Mesenchymal stem cell (in vitro differentiated cells and primary cell): Measurements from ENCODE around the gene FMN2.
A peak's percentile ranks its signal among the peaks of the same experiment; 100 is the strongest.

ENCODE experiments used
- DNase-seq: peaks from one replicate; pipeline ENCODE4 v3.0.0-alpha.2; 2013
- H2AFZ ChIP-seq: one replicate; pipeline ENCODE4 v1.6.1; 2013; ENCODE audit warnings: low read depth, mild to moderate bottlenecking, control low read depth, inconsistent platforms, low read length, moderate library complexity
- H2AK5ac ChIP-seq: 2 replicates; pipeline ENCODE4 v1.6.1; 2013; ENCODE audit warnings: low read length, moderate library complexity, mild to moderate bottlenecking, inconsistent platforms; ENCODE audit not compliant: severe bottlenecking
- H2BK120ac ChIP-seq: one replicate; pipeline ENCODE4 v1.6.1; 2013; ENCODE audit warnings: low read depth, mild to moderate bottlenecking, inconsistent platforms, low read length, moderate library complexity
- H2BK12ac ChIP-seq, 2 experiments: one replicate each; pipeline ENCODE4 v1.6.1; 2013; ENCODE audit warnings: inconsistent platforms in 2 of 2, low read length in 2 of 2, mild to moderate bottlenecking in 2 of 2, moderate library complexity in 2 of 2, control low read depth in 1 of 2
- H2BK15ac ChIP-seq: one replicate; pipeline ENCODE4 v1.6.1; 2013; ENCODE audit warnings: mild to moderate bottlenecking, low read depth, inconsistent platforms; ENCODE audit not compliant: poor library complexity, severe bottlenecking
- H2BK5ac ChIP-seq: 2 replicates; pipeline ENCODE4 v1.6.1; 2013; ENCODE audit warnings: low read depth, mild to moderate bottlenecking, low read length, control low read depth, inconsistent platforms; ENCODE audit not compliant: poor library complexity, severe bottlenecking
- H3K14ac ChIP-seq, 2 experiments: one replicate each; pipeline ENCODE4 v1.6.1; 2013; ENCODE audit warnings: inconsistent platforms in 2 of 2, low read length in 2 of 2, control low read depth in 1 of 2, mild to moderate bottlenecking in 1 of 2, moderate library complexity in 1 of 2
- H3K18ac ChIP-seq, 2 experiments: one replicate each; pipeline ENCODE4 v1.6.1; 2013; ENCODE audit warnings: inconsistent platforms in 2 of 2, low read length in 2 of 2, control low read depth in 1 of 2, low read depth in 1 of 2, mild to moderate bottlenecking in 1 of 2
- H3K23ac ChIP-seq, 2 experiments: one replicate each; pipeline ENCODE4 v1.6.1; 2013; ENCODE audit warnings: inconsistent platforms in 2 of 2, low read length in 2 of 2, mild to moderate bottlenecking in 2 of 2, moderate library complexity in 2 of 2, control low read depth in 1 of 2
- H3K27ac ChIP-seq: 2 replicates; pipeline ENCODE4 v1.5.1; 2013; ENCODE audit warnings: mild to moderate bottlenecking, moderate library complexity, low read length, control low read depth, inconsistent platforms; ENCODE audit not compliant: poor library complexity, severe bottlenecking
- H3K27me3 ChIP-seq, 2 experiments: 2 replicates each; pipeline versions ENCODE4 v1.6.1 to v1.7.0; 2013; ENCODE audit warnings: low read length in 2 of 2, mild to moderate bottlenecking in 2 of 2, moderate library complexity in 2 of 2, control low read depth in 1 of 2, inconsistent platforms in 1 of 2; ENCODE audit not compliant: control insufficient read depth in 1 of 2, insufficient read depth in 1 of 2
- H3K36me3 ChIP-seq, 2 experiments: 2 replicates each; pipeline versions ENCODE4 v1.6.1 to v1.7.0; 2013; ENCODE audit warnings: low read length in 2 of 2, control low read depth in 1 of 2, inconsistent platforms in 1 of 2, low read depth in 1 of 2, mild to moderate bottlenecking in 1 of 2; ENCODE audit not compliant: insufficient read depth in 2 of 2, control insufficient read depth in 1 of 2
- H3K4ac ChIP-seq, 2 experiments: one replicate each; pipeline ENCODE4 v1.6.1; 2013; ENCODE audit warnings: inconsistent platforms in 2 of 2, low read length in 2 of 2, mild to moderate bottlenecking in 2 of 2, moderate library complexity in 2 of 2, control low read depth in 1 of 2, low read depth in 1 of 2
- H3K4me1 ChIP-seq: 2 replicates; pipeline ENCODE4 v1.6.1; 2013; ENCODE audit warnings: low read depth, low read length, control low read depth; ENCODE audit not compliant: control insufficient read depth, insufficient read depth
- H3K4me2 ChIP-seq: 2 replicates; pipeline ENCODE4 v1.6.1; 2013; ENCODE audit warnings: low read length, mild to moderate bottlenecking, inconsistent platforms; ENCODE audit not compliant: poor library complexity, severe bottlenecking
- H3K4me3 ChIP-seq, 2 experiments: 2 replicates each; pipeline versions ENCODE4 v1.5.1 to v1.7.0; 2013; ENCODE audit warnings: low read length in 2 of 2, mild to moderate bottlenecking in 2 of 2, control low read depth in 1 of 2, low read depth in 1 of 2; ENCODE audit not compliant: insufficient read depth in 1 of 2
- H3K79me1 ChIP-seq: replicated peaks from 2 replicates; pipeline ENCODE4 v1.6.1; 2013; ENCODE audit warnings: mild to moderate bottlenecking, control low read depth, low read length, inconsistent platforms; ENCODE audit not compliant: poor library complexity, severe bottlenecking
- H3K9ac ChIP-seq: 2 replicates; pipeline ENCODE4 v1.7.0; 2013; ENCODE audit warnings: mild to moderate bottlenecking, low read length, moderate library complexity
- H3K9me3 ChIP-seq: 2 replicates; pipeline ENCODE4 v1.7.0; 2013; ENCODE audit warnings: mild to moderate bottlenecking, low read length; ENCODE audit not compliant: control insufficient read depth
- H4K8ac ChIP-seq: one replicate; pipeline ENCODE4 v1.6.1; 2013; ENCODE audit warnings: inconsistent platforms, mild to moderate bottlenecking, low read length, moderate library complexity
- H4K91ac ChIP-seq: one replicate; pipeline ENCODE4 v1.6.1; 2013; ENCODE audit warnings: mild to moderate bottlenecking, low read length, inconsistent platforms
- WGBS: methylation state at CpG from one replicate; pipeline ENCODE4 v1.1.7; 2013; ENCODE audit warnings: mixed read lengths; 5-methylcytosine and 5-hydroxymethylcytosine counted together

Gene FMN2

GRCh38 chr1:240217403-240217802 is 125.7 kb downstream of the FMN2 start:
- no peaks in the 10 kb centered on the region for H3K9me3 ChIP-seq
- H2AK5ac ChIP-seq = no peak overlapping the region
- H3K4me1 ChIP-seq = no peaks in the 10 kb centered on the region
- H3K14ac ChIP-seq = no peak overlapping the region
- peaks cover 3% of the 10 kb centered on the region for H3K79me1 ChIP-seq
- no peak overlapping the region for H2AFZ ChIP-seq
- H3K9ac ChIP-seq = no peak overlapping the region
- H3K27ac ChIP-seq = no peak overlapping the region
- H2BK15ac ChIP-seq = no peak overlapping the region
- no peak overlapping the region for H4K91ac ChIP-seq
- H3K4ac ChIP-seq = no peak overlapping the region
- H3K4me2 ChIP-seq = no peak overlapping the region
- no peak overlapping the region for H2BK12ac ChIP-seq
- DNase-seq = no peak
- H3K27me3 ChIP-seq = no peaks in the 10 kb centered on the region
- no peak overlapping the region for H4K8ac ChIP-seq
- H3K4me3 ChIP-seq = no peak overlapping the region
- H3K18ac ChIP-seq = no peak overlapping the region
- H2BK120ac ChIP-seq = no peak overlapping the region
- peaks cover 0 to under 1% of the 10 kb centered on the region in 2 experiments for H3K36me3 ChIP-seq
- H3K23ac ChIP-seq = no peak overlapping the region
- no peak overlapping the region for H2BK5ac ChIP-seq

- Histone ChIP-seq H4K91ac (no peak overlapping the region), H3K4me2 (no peak overlapping the region), H3K18ac (no peak overlapping the region), H3K27ac (no peak overlapping the region), H2BK5ac (no peak overlapping the region), H3K79me1 (peaks cover 5% of the 10 kb centered on the region), H3K9ac (no peak overlapping the region), H3K4me1 (no peaks in the 10 kb centered on the region), H3K27me3 (no peaks in the 10 kb centered on the region), H3K4me3 (no peak overlapping the region), H2BK15ac (no peak overlapping the region), H2AK5ac (no peak overlapping the region), H4K8ac (no peak overlapping the region), H2BK120ac (no peak overlapping the region), H3K23ac (no peak overlapping the region), H2AFZ (no peak overlapping the region), H3K36me3 (no peaks in the 10 kb centered on the region), H3K14ac (no peak overlapping the region), H2BK12ac (no peak overlapping the region), H3K4ac (no peak overlapping the region), H3K9me3 (peaks cover 9% of the 10 kb centered on the region)
- no peak for DNase-seq
- WGBS = 93% methylated on average over 2 of the region's 6 CpGs
Observed at GRCh38 chr1:240219104-240219503, 127.4 kb downstream of the FMN2 start.

- H3K4me3 ChIP-seq = no peak overlapping the region
- no peaks in the 10 kb centered on the region for H3K4me1 ChIP-seq
- no peak for DNase-seq
- H3K14ac ChIP-seq = no peak overlapping the region
- no peak overlapping the region for H2AFZ ChIP-seq
- H4K8ac ChIP-seq = no peak overlapping the region
- no peak overlapping the region for H3K4me2 ChIP-seq
- no peak overlapping the region for H2BK12ac ChIP-seq
- H3K27ac ChIP-seq = no peak overlapping the region
- H3K79me1 ChIP-seq = peaks cover 4% of the 10 kb centered on the region
- no peak overlapping the region for H2BK5ac ChIP-seq
- H3K27me3 ChIP-seq = no peaks in the 10 kb centered on the region
- H3K18ac ChIP-seq = no peak overlapping the region
- peaks cover 40% of the 10 kb centered on the region for H3K9me3 ChIP-seq
- H3K23ac ChIP-seq = no peak overlapping the region
- H4K91ac ChIP-seq = no peak overlapping the region
- no peak overlapping the region for H3K9ac ChIP-seq
- no peak overlapping the region for H2BK120ac ChIP-seq
- no peak overlapping the region for H3K4ac ChIP-seq
- H2AK5ac ChIP-seq = no peak overlapping the region
- no peak overlapping the region for H2BK15ac ChIP-seq
- 33% methylated on average over 1 of the region's 1 CpG for WGBS
- H3K36me3 ChIP-seq = peaks cover 0 to 4% of the 10 kb centered on the region in 2 experiments
Observed at GRCh38 chr1:240226102-240226501, 134.4 kb downstream of the FMN2 start.

GRCh38 chr1:240230816-240231215 is 139.1 kb downstream of the FMN2 start:
- no peak overlapping the region for H2BK15ac ChIP-seq
- DNase-seq = no peak
- H3K9ac ChIP-seq = peak overlapping the region; percentile 12
- H3K36me3 ChIP-seq = peaks cover 0 to 4% of the 10 kb centered on the region in 2 experiments
- no peak overlapping the region for H3K27ac ChIP-seq
- H3K4me1 ChIP-seq = no peaks in the 10 kb centered on the region
- no peaks in the 10 kb centered on the region for H3K79me1 ChIP-seq
- no peaks in the 10 kb centered on the region for H3K27me3 ChIP-seq
- H3K9me3 ChIP-seq = peaks cover 15% of the 10 kb centered on the region
- no peak overlapping the region for H3K4ac ChIP-seq
- H2AK5ac ChIP-seq = no peak overlapping the region
- H3K4me2 ChIP-seq = no peak overlapping the region
- 92% methylated on average over 2 of the region's 2 CpGs for WGBS
- no peak overlapping the region for H2BK5ac ChIP-seq
- no peak overlapping the region for H3K18ac ChIP-seq
- H2AFZ ChIP-seq = no peak overlapping the region
- H2BK12ac ChIP-seq = no peak overlapping the region
- H2BK120ac ChIP-seq = no peak overlapping the region
- H4K91ac ChIP-seq = no peak overlapping the region
- no peak overlapping the region for H4K8ac ChIP-seq
- H3K4me3 ChIP-seq = no peak overlapping the region
- no peak overlapping the region for H3K23ac ChIP-seq
- H3K14ac ChIP-seq = no peak overlapping the region
